Measurements from ENCODE around the gene LGI2.

The LGI2 gene

GRCh38 chr4:24991015-24991414 is 39.7 kb downstream of the LGI2 start:
- Histone ChIP-seq H3K27ac (ENCODE audit: low read length) (no peak overlapping the region), H3K4me1 (ENCODE audit: control insufficient read depth, low read depth, low read length) (peaks cover 7% of the 10 kb centered on the region), H3K27me3 (ENCODE audit: control insufficient read depth, insufficient read depth, low read length) (no peaks in the 10 kb centered on the region)

GRCh38 chr4:24989327-24989726 is 41.4 kb downstream of the LGI2 start:
- no peak overlapping the region for H3K27ac ChIP-seq (ENCODE audit: low read length)
- H3K9me3 ChIP-seq (ENCODE audit: control insufficient read depth, low read depth, low read length), result no peaks in the 10 kb centered on the region
- peak overlapping the region; percentile 34 for H3K4me3 ChIP-seq (ENCODE audit: low read length)
- H3K27me3 ChIP-seq (ENCODE audit: control insufficient read depth, insufficient read depth, low read length), result no peaks in the 10 kb centered on the region
- no peak overlapping the region for H3K9ac ChIP-seq (ENCODE audit: low read length)
- no peaks in the 10 kb centered on the region for H3K36me3 ChIP-seq (ENCODE audit: control insufficient read depth, low read depth, low read length)
- H3K4me1 ChIP-seq (ENCODE audit: control insufficient read depth, low read depth, low read length), result peaks cover 7% of the 10 kb centered on the region

More at GRCh38 chr4:24991015-24991414, 39.7 kb downstream of the LGI2 start:
- Histone ChIP-seq H3K4me3 (ENCODE audit: low read length) (no peak overlapping the region), H3K9me3 (ENCODE audit: control insufficient read depth, low read depth, low read length) (no peaks in the 10 kb centered on the region), H3K9ac (ENCODE audit: low read length) (no peak overlapping the region), H3K36me3 (ENCODE audit: control insufficient read depth, low read depth, low read length) (no peaks in the 10 kb centered on the region)

GRCh38 chr4:24988776-24989175 is 42.0 kb downstream of the LGI2 start:
- Histone ChIP-seq H3K27me3 (ENCODE audit: control insufficient read depth, insufficient read depth, low read length) (no peaks in the 10 kb centered on the region), H3K36me3 (ENCODE audit: control insufficient read depth, low read depth, low read length) (no peaks in the 10 kb centered on the region), H3K27ac (ENCODE audit: low read length) (no peak overlapping the region), H3K9ac (ENCODE audit: low read length) (no peak overlapping the region), H3K4me1 (ENCODE audit: control insufficient read depth, low read depth, low read length) (peaks cover 10% of the 10 kb centered on the region), H3K4me3 (ENCODE audit: low read length) (peak overlapping the region; percentile 34), H3K9me3 (ENCODE audit: control insufficient read depth, low read depth, low read length) (no peaks in the 10 kb centered on the region)

- H3K27me3 ChIP-seq (ENCODE audit: control insufficient read depth, insufficient read depth, low read length), result peaks cover 4% of the 10 kb centered on the region
- H3K4me1 ChIP-seq (ENCODE audit: control insufficient read depth, low read depth, low read length), result peaks cover 15% of the 10 kb centered on the region
- no peak overlapping the region for H3K4me3 ChIP-seq (ENCODE audit: low read length)
- H3K27ac ChIP-seq (ENCODE audit: low read length), result no peak overlapping the region
- H3K36me3 ChIP-seq (ENCODE audit: control insufficient read depth, low read depth, low read length), result no peaks in the 10 kb centered on the region
- H3K9ac ChIP-seq (ENCODE audit: low read length), result no peak overlapping the region
- no peaks in the 10 kb centered on the region for H3K9me3 ChIP-seq (ENCODE audit: control insufficient read depth, low read depth, low read length)
Measured at GRCh38 chr4:24984602-24985532, 45.9 kb downstream of the LGI2 start.

- Histone ChIP-seq H3K9me3 (ENCODE audit: control insufficient read depth, low read depth, low read length) (no peaks in the 10 kb centered on the region), H3K9ac (ENCODE audit: low read length) (no peak overlapping the region), H3K27ac (ENCODE audit: low read length) (no peak overlapping the region), H3K27me3 (ENCODE audit: control insufficient read depth, insufficient read depth, low read length) (peaks cover 4% of the 10 kb centered on the region), H3K4me1 (ENCODE audit: control insufficient read depth, low read depth, low read length) (peaks cover 8% of the 10 kb centered on the region), H3K4me3 (ENCODE audit: low read length) (no peak overlapping the region), H3K36me3 (ENCODE audit: control insufficient read depth, low read depth, low read length) (no peaks in the 10 kb centered on the region)
Measured at GRCh38 chr4:24980740-24981139, 50.0 kb downstream of the LGI2 start.

- H3K4me1 ChIP-seq (ENCODE audit: control insufficient read depth, low read depth, low read length), result peaks cover 8% of the 10 kb centered on the region
- peaks cover 4% of the 10 kb centered on the region for H3K27me3 ChIP-seq (ENCODE audit: control insufficient read depth, insufficient read depth, low read length)
- peak overlapping the region; percentile 28 for H3K4me3 ChIP-seq (ENCODE audit: low read length)
- H3K9me3 ChIP-seq (ENCODE audit: control insufficient read depth, low read depth, low read length), result no peaks in the 10 kb centered on the region
- H3K9ac ChIP-seq (ENCODE audit: low read length), result no peak overlapping the region
- no peaks in the 10 kb centered on the region for H3K36me3 ChIP-seq (ENCODE audit: control insufficient read depth, low read depth, low read length)
- no peak overlapping the region for H3K27ac ChIP-seq (ENCODE audit: low read length)
Measured at GRCh38 chr4:24980064-24980690, 50.6 kb downstream of the LGI2 start.

GRCh38 chr4:24979554-24979953 is 51.2 kb downstream of the LGI2 start:
- Histone ChIP-seq H3K36me3 (ENCODE audit: control insufficient read depth, low read depth, low read length) (no peaks in the 10 kb centered on the region), H3K4me3 (ENCODE audit: low read length) (no peak overlapping the region), H3K27me3 (ENCODE audit: control insufficient read depth, insufficient read depth, low read length) (peaks cover 4% of the 10 kb centered on the region), H3K9ac (ENCODE audit: low read length) (no peak overlapping the region), H3K27ac (ENCODE audit: low read length) (no peak overlapping the region), H3K9me3 (ENCODE audit: control insufficient read depth, low read depth, low read length) (no peaks in the 10 kb centered on the region), H3K4me1 (ENCODE audit: control insufficient read depth, low read depth, low read length) (peaks cover 8% of the 10 kb centered on the region)

- H3K36me3 ChIP-seq (ENCODE audit: control insufficient read depth, low read depth, low read length), result no peaks in the 10 kb centered on the region
- H3K9me3 ChIP-seq (ENCODE audit: control insufficient read depth, low read depth, low read length), result no peaks in the 10 kb centered on the region
- no peak overlapping the region for H3K27ac ChIP-seq (ENCODE audit: low read length)
- H3K27me3 ChIP-seq (ENCODE audit: control insufficient read depth, insufficient read depth, low read length), result peaks cover 4% of the 10 kb centered on the region
- no peak overlapping the region for H3K4me3 ChIP-seq (ENCODE audit: low read length)
- no peak overlapping the region for H3K9ac ChIP-seq (ENCODE audit: low read length)
- peaks cover 4% of the 10 kb centered on the region for H3K4me1 ChIP-seq (ENCODE audit: control insufficient read depth, low read depth, low read length)
Measured at GRCh38 chr4:24978291-24979075, 52.3 kb downstream of the LGI2 start.

- H3K9ac ChIP-seq (ENCODE audit: low read length), result no peak overlapping the region
- H3K4me3 ChIP-seq (ENCODE audit: low read length), result no peak overlapping the region
- no peaks in the 10 kb centered on the region for H3K9me3 ChIP-seq (ENCODE audit: control insufficient read depth, low read depth, low read length)
- H3K27ac ChIP-seq (ENCODE audit: low read length), result no peak overlapping the region
- H3K27me3 ChIP-seq (ENCODE audit: control insufficient read depth, insufficient read depth, low read length), result peaks cover 4% of the 10 kb centered on the region
- no peaks in the 10 kb centered on the region for H3K36me3 ChIP-seq (ENCODE audit: control insufficient read depth, low read depth, low read length)
- H3K4me1 ChIP-seq (ENCODE audit: control insufficient read depth, low read depth, low read length), result peaks cover 4% of the 10 kb centered on the region
Measured at GRCh38 chr4:24975510-24975909, 55.2 kb downstream of the LGI2 start.

- no peaks in the 10 kb centered on the region for H3K36me3 ChIP-seq (ENCODE audit: control insufficient read depth, low read depth, low read length)
- no peak overlapping the region for H3K27ac ChIP-seq (ENCODE audit: low read length)
- H3K9me3 ChIP-seq (ENCODE audit: control insufficient read depth, low read depth, low read length), result no peaks in the 10 kb centered on the region
- H3K4me1 ChIP-seq (ENCODE audit: control insufficient read depth, low read depth, low read length), result no peaks in the 10 kb centered on the region
- H3K9ac ChIP-seq (ENCODE audit: low read length), result no peak overlapping the region
- H3K27me3 ChIP-seq (ENCODE audit: control insufficient read depth, insufficient read depth, low read length), result no peaks in the 10 kb centered on the region
- no peak overlapping the region for H3K4me3 ChIP-seq (ENCODE audit: low read length)
Measured at GRCh38 chr4:24973747-24974601, 56.8 kb downstream of the LGI2 start.

- no peaks in the 10 kb centered on the region for H3K9me3 ChIP-seq (ENCODE audit: control insufficient read depth, low read depth, low read length)
- H3K4me1 ChIP-seq (ENCODE audit: control insufficient read depth, low read depth, low read length), result no peaks in the 10 kb centered on the region
- no peaks in the 10 kb centered on the region for H3K36me3 ChIP-seq (ENCODE audit: control insufficient read depth, low read depth, low read length)
- no peak overlapping the region for H3K9ac ChIP-seq (ENCODE audit: low read length)
- no peaks in the 10 kb centered on the region for H3K27me3 ChIP-seq (ENCODE audit: control insufficient read depth, insufficient read depth, low read length)
- H3K27ac ChIP-seq (ENCODE audit: low read length), result no peak overlapping the region
- H3K4me3 ChIP-seq (ENCODE audit: low read length), result no peak overlapping the region
Measured at GRCh38 chr4:24973404-24973746, 57.4 kb downstream of the LGI2 start.
